Keratinocyte (primary cell): ENCODE results near the gene LDLRAD4. TPM values are rescaled to one million over a fixed set of nuclear protein-coding genes. Genes with fewer than 3 reads are reported as not detected.

ENCODE experiments used
- DNase-seq: peaks from one replicate; pipeline ENCODE4 v3.0.0-alpha.2; 2011; ENCODE audit warnings: low read depth, missing footprints, low spot score
- FAIRE-seq: peaks from 2 replicates; lab custom pipeline; 2011; peaks lifted over from hg19 to GRCh38; lab: Jason Lieb, UNC
- H2AFZ ChIP-seq: 2 replicates; pipeline ENCODE4 v1.6.0; 2012; ENCODE audit warnings: low read length, control low read depth, inconsistent platforms; ENCODE audit not compliant: control insufficient read depth
- H3K27ac ChIP-seq: 2 replicates; pipeline ENCODE4 v1.5.1; 2011; ENCODE audit warnings: low read length; ENCODE audit not compliant: control insufficient read depth, insufficient read depth
- H3K27me3 ChIP-seq: 3 replicates; pipeline ENCODE4 v1.6.0; 2011; ENCODE audit warnings: low read length; ENCODE audit not compliant: control insufficient read depth, insufficient read depth; ENCODE audit errors: extremely low read depth
- H3K36me3 ChIP-seq, 2 experiments: 2 replicates in 1 of 2; 3 replicates in 1 of 2; pipeline ENCODE4 v1.5.1; 2011; ENCODE audit warnings: low read length in 2 of 2, mild to moderate bottlenecking in 1 of 2; ENCODE audit not compliant: control insufficient read depth in 2 of 2, insufficient read depth in 2 of 2; ENCODE audit errors: extremely low read depth in 1 of 2
- H3K4me1 ChIP-seq: 3 replicates; pipeline ENCODE4 v1.5.1; 2011; ENCODE audit warnings: low read length; ENCODE audit not compliant: control insufficient read depth, insufficient read depth; ENCODE audit errors: extremely low read depth
- H3K4me2 ChIP-seq: 3 replicates; pipeline ENCODE4 v1.6.0; 2011; ENCODE audit warnings: low read depth, low read length; ENCODE audit not compliant: control insufficient read depth, insufficient read depth; ENCODE audit errors: extremely low read depth
- H3K4me3 ChIP-seq, 3 experiments: fragments of 200-600 bp in 1 of 3; sonication (generic) in 1 of 3; 2 replicates in 2 of 3; 3 replicates in 1 of 3; pipeline ENCODE4 v1.5.1; 2011 to 2016; ENCODE audit warnings: low read length in 3 of 3, mild to moderate bottlenecking in 3 of 3, control low read depth in 2 of 3, inconsistent platforms in 1 of 3, low read depth in 1 of 3, mixed read lengths in 1 of 3, mixed run types in 1 of 3, moderate library complexity in 1 of 3; ENCODE audit not compliant: control insufficient read depth in 2 of 3, insufficient read depth in 2 of 3; ENCODE audit errors: extremely low read depth in 1 of 3
- H3K79me2 ChIP-seq: 2 replicates; pipeline ENCODE4 v1.6.0; 2012; ENCODE audit warnings: low read length; ENCODE audit not compliant: control insufficient read depth, insufficient read depth
- H3K9ac ChIP-seq: 3 replicates; pipeline ENCODE4 v1.6.0; 2011; ENCODE audit warnings: low read length; ENCODE audit not compliant: control insufficient read depth, insufficient read depth; ENCODE audit errors: extremely low read depth
- H3K9me1 ChIP-seq: 3 replicates; pipeline ENCODE4 v1.6.0; 2011; ENCODE audit warnings: low read length; ENCODE audit not compliant: control insufficient read depth, insufficient read depth; ENCODE audit errors: extremely low read depth
- H3K9me3 ChIP-seq: 2 replicates; pipeline ENCODE4 v1.5.1; 2012; ENCODE audit warnings: low read depth, low read length; ENCODE audit not compliant: control insufficient read depth
- H4K20me1 ChIP-seq: 3 replicates; pipeline ENCODE4 v1.6.0; 2011; ENCODE audit warnings: low read length; ENCODE audit not compliant: control insufficient read depth, insufficient read depth; ENCODE audit errors: extremely low read depth
- EZH2 ChIP-seq: IDR thresholded peaks from one replicate; pipeline ENCODE4 v1.6.1; 2012; ENCODE audit warnings: inconsistent platforms, mild to moderate bottlenecking, low read length, moderate library complexity
- dilution Hi-C: fragments of 300-500 bp; cut with MboI; formaldehyde crosslinking; loops from one replicate; pipeline ENCODE4 v1.7.0; 2020; ENCODE audit warnings: low sequenced_read_pairs; ENCODE audit not compliant: extremely low pct_ligation_motif_present
- polyA plus RNA-seq, 5 experiments: library from polyadenylated mRNA; depleted of rRNA in 3 of 5; stranded (reverse) in 3 of 5; stranded (forward) in 1 of 5; unstranded in 1 of 5; fragments of >200 nt; gene quantifications; 1 replicate in 1 of 5; 2 replicates in 3 of 5; 3 replicates in 1 of 5; pipeline versions ENCODE4 v1.2.1 to v1.2.3, GENCODE V29; 2011 to 2012; ENCODE audit warnings: missing spikeins in 2 of 5, low read depth in 1 of 5, low replicate concordance in 1 of 5
- TF ChIP-seq, protein P1 (sequence below), 3 experiments: IDR thresholded peaks in 1 of 3; conservative IDR thresholded peaks in 1 of 3; optimal IDR thresholded peaks in 1 of 3; 2 replicates in 2 of 3; 3 replicates in 1 of 3; pipeline versions ENCODE3 to v1.5.1; 2011; ENCODE audit warnings: low read length in 3 of 3, mild to moderate bottlenecking in 3 of 3, moderate library complexity in 2 of 3, control low read depth in 1 of 3, inconsistent platforms in 1 of 3; ENCODE audit not compliant: insufficient read depth in 2 of 3; ENCODE audit errors: extremely low read depth in 1 of 3

The LDLRAD4 gene
- polyA plus RNA-seq, 1 donor (not counting 4 experiments of a cell fraction or from before 2014, with no cell fraction given) = not detected

DNA sequence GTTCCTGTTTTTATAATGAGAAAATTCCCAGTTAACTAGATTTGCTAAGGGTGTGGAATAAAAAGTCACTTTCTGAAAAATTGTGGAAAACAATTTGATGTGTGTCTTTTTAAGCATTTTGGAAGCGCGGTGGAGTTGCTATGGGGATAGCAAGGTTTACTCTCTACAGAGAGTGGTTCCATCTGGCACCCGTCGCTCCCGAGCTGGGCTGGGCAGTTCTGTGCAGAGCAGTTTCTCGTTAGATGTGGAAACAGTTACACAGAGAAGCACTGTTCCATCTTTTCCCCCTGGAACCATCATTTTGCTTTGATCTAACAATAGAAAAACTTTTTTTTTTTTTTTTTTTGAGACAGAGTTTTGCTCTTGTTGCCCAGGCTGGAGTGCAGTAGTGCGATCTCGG lies 17.4 kb downstream of the LDLRAD4 start:
- DNase-seq (no peak), FAIRE-seq (no peak)
- no peaks in the 10 kb centered on the region for H3K79me2 ChIP-seq
- no peaks in the 10 kb centered on the region for H3K4me1 ChIP-seq
- dilution Hi-C loops = no loop called here
- TF ChIP-seq, protein P1, sequence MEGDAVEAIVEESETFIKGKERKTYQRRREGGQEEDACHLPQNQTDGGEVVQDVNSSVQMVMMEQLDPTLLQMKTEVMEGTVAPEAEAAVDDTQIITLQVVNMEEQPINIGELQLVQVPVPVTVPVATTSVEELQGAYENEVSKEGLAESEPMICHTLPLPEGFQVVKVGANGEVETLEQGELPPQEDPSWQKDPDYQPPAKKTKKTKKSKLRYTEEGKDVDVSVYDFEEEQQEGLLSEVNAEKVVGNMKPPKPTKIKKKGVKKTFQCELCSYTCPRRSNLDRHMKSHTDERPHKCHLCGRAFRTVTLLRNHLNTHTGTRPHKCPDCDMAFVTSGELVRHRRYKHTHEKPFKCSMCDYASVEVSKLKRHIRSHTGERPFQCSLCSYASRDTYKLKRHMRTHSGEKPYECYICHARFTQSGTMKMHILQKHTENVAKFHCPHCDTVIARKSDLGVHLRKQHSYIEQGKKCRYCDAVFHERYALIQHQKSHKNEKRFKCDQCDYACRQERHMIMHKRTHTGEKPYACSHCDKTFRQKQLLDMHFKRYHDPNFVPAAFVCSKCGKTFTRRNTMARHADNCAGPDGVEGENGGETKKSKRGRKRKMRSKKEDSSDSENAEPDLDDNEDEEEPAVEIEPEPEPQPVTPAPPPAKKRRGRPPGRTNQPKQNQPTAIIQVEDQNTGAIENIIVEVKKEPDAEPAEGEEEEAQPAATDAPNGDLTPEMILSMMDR (optimal IDR thresholded peaks at IDR 0.05 in 1 of 3, IDR thresholded peaks at IDR 0.05 in 1 of 3, conservative IDR thresholded peaks at IDR 0.05 in 1 of 3; ENCODE audit: extremely low read depth in 1 of 3, insufficient read depth in 2 of 3, low read length in 3 of 3) = no peak
- TF ChIP-seq EZH2 = no peak
- no peak overlapping the region for H3K4me2 ChIP-seq
- no peaks in the 10 kb centered on the region for H3K9me1 ChIP-seq
- no peaks in the 10 kb centered on the region for H3K9me3 ChIP-seq
- no peak overlapping the region for H2AFZ ChIP-seq
- H3K27ac ChIP-seq = no peak overlapping the region
- no peaks in the 10 kb centered on the region for H3K27me3 ChIP-seq
- H3K9ac ChIP-seq = no peak overlapping the region
- H4K20me1 ChIP-seq = no peaks in the 10 kb centered on the region
- H3K36me3 ChIP-seq = no peaks in the 10 kb centered on the region
- H3K4me3 ChIP-seq = no peak overlapping the region

DNA sequence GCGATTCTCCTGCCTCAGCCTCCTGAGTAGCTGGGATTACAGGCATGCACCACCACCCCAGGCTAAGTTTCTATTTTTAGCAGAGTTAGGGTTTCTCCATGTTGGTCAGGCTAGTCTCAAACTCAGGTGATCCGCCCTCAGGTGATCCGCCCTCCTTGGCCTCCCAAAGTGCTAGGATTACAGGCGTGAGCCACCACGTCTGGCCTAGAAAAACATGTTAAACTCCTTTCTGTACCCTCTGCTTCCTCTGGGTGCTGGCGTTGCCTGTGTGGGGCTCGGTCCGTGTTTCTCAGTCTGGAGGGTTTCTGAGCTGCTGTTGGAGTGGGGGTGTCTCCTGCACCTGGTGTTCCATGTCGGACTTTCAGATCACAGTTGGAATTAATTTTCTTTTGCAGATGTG lies 17.9 kb downstream of the LDLRAD4 start:
- Histone ChIP-seq H3K4me3 (no peak overlapping the region), H3K4me2 (no peak overlapping the region), H3K27me3 (no peaks in the 10 kb centered on the region), H3K79me2 (no peaks in the 10 kb centered on the region), H3K9me3 (no peaks in the 10 kb centered on the region), H4K20me1 (no peaks in the 10 kb centered on the region), H3K9me1 (no peaks in the 10 kb centered on the region), H3K9ac (no peak overlapping the region), H3K27ac (no peak overlapping the region), H2AFZ (no peak overlapping the region), H3K36me3 (no peaks in the 10 kb centered on the region), H3K4me1 (no peaks in the 10 kb centered on the region)
- TF ChIP-seq, protein P1 (optimal IDR thresholded peaks at IDR 0.05 in 1 of 3, IDR thresholded peaks at IDR 0.05 in 1 of 3, conservative IDR thresholded peaks at IDR 0.05 in 1 of 3; ENCODE audit: extremely low read depth in 1 of 3, insufficient read depth in 2 of 3, low read length in 3 of 3) = no peak
- TF ChIP-seq EZH2 = no peak
- dilution Hi-C loops = no loop called here
- DNase-seq (no peak), FAIRE-seq (no peak)
